Mesendoderm (in vitro differentiated cells): ENCODE data around the gene PSPC1.

Source experiments
- DNase-seq: peaks from one replicate; pipeline ENCODE4 v3.0.0; 2013
- H2AK5ac ChIP-seq: 2 replicates; pipeline ENCODE4 v1.6.1; 2013; ENCODE audit warnings: low read length, inconsistent platforms
- H2BK120ac ChIP-seq: 2 replicates; pipeline ENCODE4 v1.6.1; 2013; ENCODE audit warnings: low read depth, mild to moderate bottlenecking, low read length, moderate library complexity, mixed read lengths
- H2BK15ac ChIP-seq: replicated peaks from 2 replicates; pipeline ENCODE4 v1.6.1; 2013; ENCODE audit warnings: low read depth, mild to moderate bottlenecking, moderate library complexity
- H2BK5ac ChIP-seq: 2 replicates; pipeline ENCODE4 v1.6.1; 2013; ENCODE audit warnings: low read length, inconsistent platforms
- H3K18ac ChIP-seq: 2 replicates; pipeline ENCODE4 v1.6.1; 2013; ENCODE audit warnings: mild to moderate bottlenecking, low read length, mixed read lengths
- H3K23ac ChIP-seq: one replicate; pipeline ENCODE4 v1.6.1; 2013; ENCODE audit warnings: low read length
- H3K27ac ChIP-seq: 2 replicates; pipeline ENCODE4 v1.5.1; 2013; ENCODE audit warnings: low read depth, mild to moderate bottlenecking, inconsistent platforms, low read length, moderate library complexity
- H3K27me3 ChIP-seq: 2 replicates; pipeline ENCODE4 v1.6.1; 2013; ENCODE audit warnings: low read length, control low read depth, mild to moderate bottlenecking, inconsistent platforms; ENCODE audit not compliant: insufficient read depth, poor library complexity
- H3K36me3 ChIP-seq: 2 replicates; pipeline ENCODE4 v1.6.1; 2013; ENCODE audit warnings: low read length, inconsistent platforms; ENCODE audit not compliant: control insufficient read depth, insufficient read depth
- H3K4ac ChIP-seq: one replicate; pipeline ENCODE4 v1.6.1; 2013; ENCODE audit warnings: low read depth, mild to moderate bottlenecking, low read length, moderate library complexity
- H3K4me1 ChIP-seq: 2 replicates; pipeline ENCODE4 v1.6.1; 2013; ENCODE audit warnings: low read depth, low read length, inconsistent platforms; ENCODE audit not compliant: control insufficient read depth
- H3K4me2 ChIP-seq: 2 replicates; pipeline ENCODE4 v1.6.1; 2013; ENCODE audit warnings: low read length
- H3K4me3 ChIP-seq: 2 replicates; pipeline ENCODE4 v1.5.1; 2013; ENCODE audit warnings: mild to moderate bottlenecking, low read length
- H3K56ac ChIP-seq: one replicate; pipeline ENCODE4 v1.6.1; 2013; ENCODE audit warnings: low read length
- H3K79me1 ChIP-seq: 2 replicates; pipeline ENCODE4 v1.6.1; 2013; ENCODE audit warnings: low read length, inconsistent platforms
- H3K79me2 ChIP-seq: 2 replicates; pipeline ENCODE4 v1.6.1; 2013; ENCODE audit warnings: mild to moderate bottlenecking, low read length; ENCODE audit not compliant: control insufficient read depth, insufficient read depth
- H3K9ac ChIP-seq: 2 replicates; pipeline ENCODE4 v1.6.1; 2013; ENCODE audit warnings: low read length, inconsistent platforms
- H4K5ac ChIP-seq: one replicate; pipeline ENCODE4 v1.6.1; 2013; ENCODE audit warnings: low read length
- H4K8ac ChIP-seq: one replicate; pipeline ENCODE4 v1.6.1; 2013; ENCODE audit warnings: low read depth, mild to moderate bottlenecking, control low read depth, low read length, moderate library complexity
- WGBS: extraction: QIAGEN DNeasy Blood & Tissue Kit; methylation state at CpG from one replicate; pipeline ENCODE4 v1.1.7; 2013; ENCODE audit warnings: low lambda C conversion rate, missing lambda C conversion rate; ENCODE audit not compliant: insufficient coverage; ENCODE audit errors: extremely low coverage; 5-methylcytosine and 5-hydroxymethylcytosine counted together

The PSPC1 gene

GRCh38 chr13:19769854-19770253 is 12.9 kb downstream of the PSPC1 start:
- Histone ChIP-seq H3K18ac (no peak overlapping the region), H3K4me2 (no peak overlapping the region), H2BK15ac (no peak overlapping the region), H3K27ac (no peak overlapping the region), H4K8ac (no peak overlapping the region), H3K9ac (no peak overlapping the region), H3K79me1 (peaks cover 3% of the 10 kb centered on the region), H2BK120ac (no peak overlapping the region), H3K4me3 (no peak overlapping the region), H3K36me3 (peaks cover 3% of the 10 kb centered on the region), H3K4ac (no peak overlapping the region), H3K23ac (no peak overlapping the region), H3K4me1 (no peaks in the 10 kb centered on the region), H3K79me2 (peaks cover 68% of the 10 kb centered on the region), H2BK5ac (no peak overlapping the region), H4K5ac (no peak overlapping the region), H3K27me3 (no peaks in the 10 kb centered on the region), H3K56ac (no peak overlapping the region), H2AK5ac (no peak overlapping the region)
- DNase-seq = no peak
- no CpG with 5 or more reads among the region's 2 CpGs for whole genome bisulfite sequencing

DNA sequence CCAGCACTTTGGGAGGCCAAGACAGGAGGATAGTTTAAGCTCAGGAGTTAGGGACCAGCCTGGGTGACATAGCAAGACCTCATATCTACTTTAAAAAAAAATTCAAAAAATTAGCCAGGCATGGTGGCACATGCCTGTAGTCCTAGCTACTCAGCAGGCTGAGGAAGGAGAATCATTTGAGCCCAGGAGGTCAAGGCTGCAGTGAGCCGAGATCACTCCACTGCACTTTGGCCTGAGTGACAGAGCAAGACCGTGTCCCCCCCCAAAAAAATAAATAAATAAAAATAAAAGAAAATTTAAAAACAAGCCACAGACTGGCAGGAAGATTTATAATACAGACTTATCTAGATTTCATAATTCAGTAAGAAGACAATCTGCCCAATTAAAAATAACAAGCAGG is 14.8 kb downstream of the PSPC1 start:
- Histone ChIP-seq H2BK5ac (no peak overlapping the region), H3K4me3 (no peak overlapping the region), H2BK15ac (no peak overlapping the region), H4K8ac (no peak overlapping the region), H3K18ac (no peak overlapping the region), H3K27ac (no peak overlapping the region), H2BK120ac (no peak overlapping the region), H3K36me3 (peaks cover 3% of the 10 kb centered on the region), H3K23ac (no peak overlapping the region), H3K4me2 (no peak overlapping the region), H3K9ac (no peak overlapping the region), H3K27me3 (no peaks in the 10 kb centered on the region), H2AK5ac (no peak overlapping the region), H3K4me1 (no peaks in the 10 kb centered on the region), H4K5ac (no peak overlapping the region), H3K4ac (no peak overlapping the region), H3K79me1 (peaks cover 3% of the 10 kb centered on the region), H3K56ac (no peak overlapping the region), H3K79me2 (peaks cover 72% of the 10 kb centered on the region)
- DNase-seq = no peak
- no CpG with 5 or more reads among the region's 2 CpGs for WGBS

- Histone ChIP-seq H2BK15ac (no peak overlapping the region), H2BK5ac (no peak overlapping the region), H4K5ac (no peak overlapping the region), H3K79me1 (peaks cover 3% of the 10 kb centered on the region), H2AK5ac (no peak overlapping the region), H2BK120ac (no peak overlapping the region), H4K8ac (no peak overlapping the region), H3K23ac (no peak overlapping the region), H3K4ac (no peak overlapping the region), H3K27me3 (no peaks in the 10 kb centered on the region), H3K79me2 (peaks cover 77% of the 10 kb centered on the region), H3K56ac (no peak overlapping the region), H3K27ac (no peak overlapping the region), H3K4me3 (no peak overlapping the region), H3K9ac (no peak overlapping the region), H3K4me1 (no peaks in the 10 kb centered on the region), H3K4me2 (no peak overlapping the region), H3K36me3 (peaks cover 3% of the 10 kb centered on the region), H3K18ac (no peak overlapping the region)
- DNase-seq = peak; percentile 66
- WGBS = no CpG with 5 or more reads among the region's 5 CpGs
These were observed 16.2 kb downstream of the PSPC1 start for GRCh38 chr13:19766591-19766990.

- H3K4ac ChIP-seq = no peak overlapping the region
- peaks cover 72% of the 10 kb centered on the region for H3K79me2 ChIP-seq
- H3K27ac ChIP-seq = no peak overlapping the region
- no CpG with 5 or more reads among the region's 2 CpGs for WGBS
- no peak overlapping the region for H3K18ac ChIP-seq
- H2AK5ac ChIP-seq = no peak overlapping the region
- H3K27me3 ChIP-seq = no peaks in the 10 kb centered on the region
- no peak overlapping the region for H3K4me3 ChIP-seq
- peaks cover 1% of the 10 kb centered on the region for H3K36me3 ChIP-seq
- H3K56ac ChIP-seq = no peak overlapping the region
- no peak overlapping the region for H2BK120ac ChIP-seq
- H3K79me1 ChIP-seq = peaks cover 3% of the 10 kb centered on the region
- no peak overlapping the region for H4K5ac ChIP-seq
- no peak for DNase-seq
- H2BK5ac ChIP-seq = no peak overlapping the region
- H2BK15ac ChIP-seq = no peak overlapping the region
- no peak overlapping the region for H4K8ac ChIP-seq
- H3K23ac ChIP-seq = no peak overlapping the region
- no peak overlapping the region for H3K4me2 ChIP-seq
- H3K9ac ChIP-seq = no peak overlapping the region
- no peaks in the 10 kb centered on the region for H3K4me1 ChIP-seq
These were observed 18.5 kb downstream of the PSPC1 start for GRCh38 chr13:19764237-19764636.

- no peak overlapping the region for H3K23ac ChIP-seq
- H2BK15ac ChIP-seq = no peak overlapping the region
- H3K4me3 ChIP-seq = no peak overlapping the region
- H3K79me2 ChIP-seq = peaks cover 70% of the 10 kb centered on the region
- no peak overlapping the region for H2AK5ac ChIP-seq
- H3K4ac ChIP-seq = no peak overlapping the region
- H3K27ac ChIP-seq = no peak overlapping the region
- no peak overlapping the region for H4K5ac ChIP-seq
- DNase-seq = no peak
- H4K8ac ChIP-seq = no peak overlapping the region
- no peak overlapping the region for H2BK120ac ChIP-seq
- H3K79me1 ChIP-seq = peaks cover 3% of the 10 kb centered on the region
- no peak overlapping the region for H3K9ac ChIP-seq
- no peaks in the 10 kb centered on the region for H3K4me1 ChIP-seq
- H3K36me3 ChIP-seq = peaks cover 1% of the 10 kb centered on the region
- WGBS = no CpG with 5 or more reads among the region's 10 CpGs
- H2BK5ac ChIP-seq = no peak overlapping the region
- no peak overlapping the region for H3K18ac ChIP-seq
- no peaks in the 10 kb centered on the region for H3K27me3 ChIP-seq
- H3K56ac ChIP-seq = no peak overlapping the region
- H3K4me2 ChIP-seq = no peak overlapping the region
These were observed 19.1 kb downstream of the PSPC1 start for GRCh38 chr13:19763618-19764017.

GRCh38 chr13:19759669-19760068 is 23.1 kb downstream of the PSPC1 start:
- DNase-seq = no peak
- no peak overlapping the region for H3K23ac ChIP-seq
- no CpG with 5 or more reads among the region's 5 CpGs for WGBS
- H3K9ac ChIP-seq = no peak overlapping the region
- H3K4me3 ChIP-seq = no peak overlapping the region
- no peak overlapping the region for H3K4me2 ChIP-seq
- no peaks in the 10 kb centered on the region for H3K4me1 ChIP-seq
- H3K79me2 ChIP-seq = peaks cover 59% of the 10 kb centered on the region
- H4K5ac ChIP-seq = no peak overlapping the region
- no peaks in the 10 kb centered on the region for H3K27me3 ChIP-seq
- H3K36me3 ChIP-seq = peaks cover 3% of the 10 kb centered on the region
- H3K4ac ChIP-seq = no peak overlapping the region
- no peak overlapping the region for H3K18ac ChIP-seq
- no peak overlapping the region for H4K8ac ChIP-seq
- no peak overlapping the region for H2BK15ac ChIP-seq
- no peak overlapping the region for H2BK5ac ChIP-seq
- H3K56ac ChIP-seq = no peak overlapping the region
- no peaks in the 10 kb centered on the region for H3K79me1 ChIP-seq
- no peak overlapping the region for H2AK5ac ChIP-seq
- H2BK120ac ChIP-seq = no peak overlapping the region
- H3K27ac ChIP-seq = no peak overlapping the region
